HG03097 (cell line): ENCODE measurements around the gene ELL.
"Not testable (repeated sequence)": the region's sequence is repeated elsewhere in the genome, so short reads cannot be mapped to it uniquely, and the experiment has no call there.

Experiments
- ATAC-seq: cut with Tn5 transposase; IDR thresholded peaks from one replicate; pipeline ENCODE4 v1.9.1; 2021; ENCODE audit not compliant: unreplicated experiment, low FRiP score

The ELL gene

GRCh38 chr19:18521692-18522123, at the start of gene ELL:
Gene ELL, minus strand, starts transcription at chr19:18522070. Its CDS starts 15 bp downstream, at chr19:18522055.
- peak; percentile 2 for ATAC-seq

GRCh38 chr19:18568367-18568766, 46.5 kb upstream of the ELL start:
- ATAC-seq: no peak

- no peak for ATAC-seq
Observed at GRCh38 chr19:18566953-18567352, 45.1 kb upstream of the ELL start.

DNA sequence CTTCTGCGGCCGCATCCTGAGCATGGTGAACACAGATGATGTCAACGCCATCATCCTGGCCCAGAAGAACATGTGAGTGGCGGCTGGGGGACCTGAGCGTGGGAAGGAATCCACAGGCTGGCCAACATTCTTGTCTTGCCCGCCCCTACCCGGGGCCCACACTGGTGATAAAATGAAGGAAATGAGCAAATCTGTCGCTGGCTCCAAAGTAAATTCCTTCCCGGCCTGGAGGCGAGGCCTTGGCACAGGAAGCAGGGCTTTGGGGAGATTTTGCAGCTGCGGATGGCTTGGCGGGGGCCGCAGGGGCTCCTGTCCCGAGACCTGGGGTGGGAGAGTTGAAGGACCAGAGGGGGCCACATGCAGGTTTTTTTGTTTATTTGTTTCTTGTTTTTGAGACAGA, 40.2 kb upstream of the ELL start:
- no peak for ATAC-seq

DNA sequence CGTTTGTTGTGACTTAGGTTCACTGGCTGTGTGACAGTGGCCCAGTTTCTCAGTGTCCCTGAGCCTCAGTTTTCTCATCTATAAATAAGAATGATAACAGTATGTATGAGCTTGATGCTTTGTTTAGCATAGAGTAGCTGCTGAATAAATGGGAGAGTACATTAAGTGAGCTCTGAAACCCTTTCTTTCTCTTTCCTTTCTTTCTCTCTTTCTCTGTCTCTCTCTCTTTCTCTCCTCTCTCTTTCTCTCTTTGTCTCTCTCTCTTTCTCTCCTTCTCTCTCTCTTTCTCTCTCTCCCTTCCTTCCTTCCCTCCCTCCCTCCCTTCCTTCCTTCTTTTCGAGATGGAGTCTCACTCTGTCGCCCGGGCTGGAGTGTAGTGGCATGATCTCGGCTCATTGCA, 37.8 kb upstream of the ELL start:
- ATAC-seq: no peak

- ATAC-seq: no peak
Observed at GRCh38 chr19:18558604-18559003, 36.7 kb upstream of the ELL start.

GRCh38 chr19:18558202-18558555, 36.3 kb upstream of the ELL start:
- no peak for ATAC-seq

DNA sequence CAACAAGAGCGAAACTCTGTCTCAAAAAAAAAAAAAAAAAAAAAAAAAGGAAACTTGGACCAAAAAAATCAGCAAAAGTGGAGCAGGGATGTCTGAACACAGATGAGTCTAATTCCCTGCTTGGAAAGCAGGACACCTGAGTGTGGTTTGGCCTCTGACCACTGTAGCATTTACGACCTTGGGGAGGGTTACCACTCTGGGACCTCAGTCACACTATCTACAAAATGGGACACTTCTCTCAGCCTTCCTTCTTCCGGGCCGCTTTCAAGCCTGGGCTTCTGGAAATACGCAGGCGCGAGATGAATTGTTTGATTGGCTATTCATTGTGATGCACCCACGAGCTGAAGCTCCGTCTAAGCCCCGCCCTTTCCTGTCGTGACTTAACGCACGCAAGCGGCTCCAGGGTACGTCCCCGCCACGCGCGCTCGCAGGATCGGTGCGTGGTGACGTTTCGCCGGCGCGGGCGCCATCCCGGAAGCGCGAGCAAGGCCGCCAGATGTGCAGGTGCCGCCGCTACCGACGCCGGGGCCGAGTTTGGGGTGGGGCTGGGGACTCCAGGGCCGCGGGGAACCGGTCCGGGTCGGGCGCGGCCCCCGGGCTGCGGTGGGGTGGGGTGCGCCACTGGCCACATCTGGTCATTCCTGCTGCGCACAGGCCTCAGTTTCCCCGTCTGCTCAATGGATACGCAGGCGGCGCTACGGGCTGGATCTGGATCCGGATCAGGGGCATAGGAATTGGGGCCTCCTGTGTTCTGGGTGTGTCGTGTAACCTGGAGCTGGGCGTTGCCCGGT, 35.7 kb upstream of the ELL start, which contains the start of gene KXD1:
Gene KXD1 (plus strand): TSS at position 460 of the 791 bp plus-strand sequence. CDS start 4,187 bp downstream, outside the sequence.
- ATAC-seq: peak; percentile 92

DNA sequence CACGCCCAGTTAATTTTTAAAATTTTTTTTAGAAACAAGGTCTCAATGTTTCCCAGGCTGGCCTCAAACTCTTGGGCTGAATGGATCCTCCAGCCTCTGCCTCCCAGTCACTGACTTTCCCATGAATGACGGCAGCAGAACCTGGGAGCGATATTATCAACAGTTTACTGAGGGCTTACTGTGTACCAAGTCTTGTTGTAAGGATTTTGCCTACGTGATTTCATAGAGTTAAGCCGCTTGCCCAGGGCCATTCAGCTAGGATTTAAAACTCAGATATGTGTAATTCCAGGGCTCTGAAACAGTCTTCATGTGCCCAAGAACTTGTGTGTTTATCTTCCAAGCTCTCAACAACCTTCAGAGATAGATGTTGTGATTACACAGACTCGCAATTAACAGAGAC, 29.8 kb upstream of the ELL start:
- ATAC-seq: no peak

GRCh38 chr19:18543814-18544475, 22.1 kb upstream of the ELL start:
- ATAC-seq: peak; percentile 24

DNA sequence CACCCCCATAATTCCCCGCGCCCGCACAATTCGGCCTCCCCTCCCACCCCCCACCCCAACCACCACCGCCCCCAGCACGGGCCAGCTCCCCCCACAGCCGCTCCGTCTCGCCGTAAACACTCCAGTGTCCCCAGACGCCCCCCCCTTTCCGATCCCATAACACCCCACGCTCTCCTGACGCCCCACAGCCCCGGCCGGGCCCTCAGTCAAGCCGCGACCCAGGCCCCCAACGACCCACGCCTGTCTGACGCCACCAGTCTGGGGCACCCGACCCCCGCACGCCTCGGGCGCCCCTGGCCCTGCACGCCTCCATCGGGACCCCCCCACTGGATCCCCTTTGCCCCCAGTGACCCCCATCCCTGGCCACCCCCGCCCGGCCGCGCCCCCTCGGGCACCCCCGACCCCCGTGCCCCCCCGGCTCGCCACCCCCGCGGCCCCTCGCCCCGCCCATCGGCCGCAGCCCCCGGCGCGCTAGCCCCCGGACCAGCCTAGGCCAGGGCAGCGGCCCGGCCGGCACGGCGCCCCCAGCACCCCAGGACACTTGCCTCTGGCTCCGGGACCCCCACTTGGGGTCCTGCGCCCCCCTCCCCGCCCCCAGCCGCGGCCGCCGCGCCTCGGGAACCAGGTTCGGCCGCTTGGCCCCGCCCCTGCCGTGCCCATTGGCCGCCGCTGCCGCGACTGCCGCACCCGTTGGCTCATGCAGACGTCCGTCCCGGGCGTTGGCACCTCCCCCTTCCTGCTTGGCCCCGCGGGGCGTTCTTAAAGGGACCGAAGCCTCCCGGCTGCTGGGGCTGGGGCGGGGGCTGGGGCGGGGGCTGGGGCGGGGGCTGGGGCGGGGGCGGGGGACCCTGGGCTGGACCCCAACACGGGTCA, 21.3 kb upstream of the ELL start, which contains the start of gene FKBP8:
Gene FKBP8 (minus strand): TSS at position 633 of the 873 bp plus-strand sequence. CDS start 1,603 bp downstream, outside the sequence.
- ATAC-seq: peak; percentile 90

GRCh38 chr19:18541992-18542940, 20.4 kb upstream of the ELL start:
- no peak for ATAC-seq

DNA sequence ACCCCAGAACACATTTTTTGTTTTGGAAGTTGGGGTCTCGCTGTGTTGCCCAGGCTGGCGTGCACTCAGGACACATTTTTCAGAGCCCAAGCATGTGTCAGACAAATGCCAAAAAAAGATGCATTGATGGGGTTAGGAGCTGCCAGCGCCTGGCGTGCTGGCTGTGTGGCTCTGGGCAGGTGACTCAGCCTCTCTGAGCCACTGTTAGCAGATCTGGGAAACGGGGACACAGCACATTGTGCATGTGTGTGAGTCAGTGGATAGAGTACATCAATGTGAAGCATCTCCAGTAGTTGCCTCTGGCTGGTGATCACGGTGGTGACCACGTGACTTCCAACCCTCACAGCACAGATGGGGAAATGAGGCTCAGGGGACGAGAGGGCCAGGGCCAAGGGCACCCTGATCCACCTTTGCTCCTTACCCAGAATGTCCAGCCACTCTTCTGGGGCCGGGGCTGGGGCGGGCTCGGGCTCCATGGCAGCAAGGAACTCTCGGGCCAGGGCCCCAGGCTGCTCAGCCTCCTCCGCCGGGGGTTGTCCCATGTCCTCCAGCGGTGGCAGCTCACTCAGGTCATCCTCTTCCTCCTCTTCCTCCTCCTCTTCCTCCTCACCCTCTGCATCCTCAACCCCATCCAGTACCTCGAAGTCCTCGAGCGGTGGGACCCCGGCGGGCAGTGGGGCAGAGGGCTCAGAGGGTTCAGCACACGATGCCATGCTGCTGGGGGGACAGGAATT, 19.6 kb upstream of the ELL start:
- no peak for ATAC-seq

GRCh38 chr19:18540200-18540599, 18.3 kb upstream of the ELL start:
- not testable (repeated sequence) for ATAC-seq

- ATAC-seq: no peak
Observed at GRCh38 chr19:18539372-18539771, 17.5 kb upstream of the ELL start.

GRCh38 chr19:18538115-18538514, 16.2 kb upstream of the ELL start:
- no peak for ATAC-seq

GRCh38 chr19:18537431-18537830, 15.6 kb upstream of the ELL start:
- ATAC-seq: no peak

DNA sequence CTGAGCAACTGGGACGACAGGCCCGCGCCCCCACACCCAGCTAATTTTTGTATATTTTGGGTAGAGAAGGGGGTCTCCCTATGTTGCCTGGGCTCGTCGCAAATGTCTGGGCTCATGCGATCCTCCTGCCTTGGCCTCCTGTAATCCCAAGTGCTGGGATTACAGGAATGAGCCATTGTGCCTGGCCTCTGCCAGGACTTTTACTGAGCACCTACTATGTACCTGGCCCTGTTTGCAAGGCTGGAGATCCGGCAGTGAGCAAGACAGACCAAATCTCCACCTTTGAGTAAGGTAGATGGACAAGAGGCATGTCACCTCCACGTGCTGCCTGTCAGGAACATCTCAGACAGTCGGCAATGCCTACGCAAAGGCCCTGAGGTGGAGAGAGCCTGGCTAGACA, 14.6 kb upstream of the ELL start:
- ATAC-seq: no peak

DNA sequence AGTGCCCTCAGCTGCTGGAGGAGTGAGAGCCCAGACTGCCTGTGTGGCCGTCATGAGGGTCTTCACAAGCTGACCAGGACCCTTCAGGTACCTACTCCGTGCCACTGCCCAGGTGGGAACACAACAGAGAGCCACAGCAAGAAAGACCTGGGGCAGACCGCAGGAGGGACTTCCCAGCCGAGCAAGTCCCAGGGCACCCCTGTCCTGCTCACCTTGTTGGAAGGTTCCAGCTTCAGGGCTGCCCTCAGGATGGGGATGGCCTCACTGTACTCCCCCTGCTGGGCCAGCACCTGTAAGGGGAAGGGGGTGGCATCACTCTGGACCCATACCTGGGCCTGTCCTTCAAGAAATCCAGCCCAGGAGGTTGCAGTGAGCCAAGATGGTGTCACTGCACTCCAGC, 11.2 kb upstream of the ELL start:
- no peak for ATAC-seq
